Keratinocyte (primary cell): Measurements from ENCODE around the gene PDE8A.
"Not testable (repeated sequence)": the region's sequence is repeated elsewhere in the genome, so short reads cannot be mapped to it uniquely, and the experiment has no call there.

ENCODE experiments used
- CTCF ChIP-seq, 3 experiments: IDR thresholded peaks in 1 of 3; conservative IDR thresholded peaks in 1 of 3; optimal IDR thresholded peaks in 1 of 3; 2 replicates in 2 of 3; 3 replicates in 1 of 3; pipeline versions ENCODE3 to v1.5.1; 2011; ENCODE audit warnings: low read length in 3 of 3, mild to moderate bottlenecking in 3 of 3, moderate library complexity in 2 of 3, control low read depth in 1 of 3, inconsistent platforms in 1 of 3; ENCODE audit not compliant: insufficient read depth in 2 of 3; ENCODE audit errors: extremely low read depth in 1 of 3
- EZH2 ChIP-seq: IDR thresholded peaks from one replicate; pipeline ENCODE4 v1.6.1; 2012; ENCODE audit warnings: inconsistent platforms, mild to moderate bottlenecking, low read length, moderate library complexity

GRCh38 chr15:84996714-84997113 lies 15.1 kb downstream of the PDE8A start:
- TF ChIP-seq CTCF (optimal IDR thresholded peaks at IDR 0.05 in 1 of 3, IDR thresholded peaks at IDR 0.05 in 1 of 3, conservative IDR thresholded peaks at IDR 0.05 in 1 of 3; ENCODE audit: extremely low read depth in 1 of 3, insufficient read depth in 2 of 3, low read length in 3 of 3); EZH2: not testable (repeated sequence)
